ENCODE data around the gene ETHE1. TPM values are rescaled to one million over a fixed set of nuclear protein-coding genes. Genes with fewer than 3 reads are reported as not detected.
"Not testable (repeated sequence)": the region's sequence is repeated elsewhere in the genome, so short reads cannot be mapped to it uniquely, and the experiment has no call there.

The ETHE1 gene
- polyA plus RNA-seq, 1 donor, result 97.7 TPM

DNA sequence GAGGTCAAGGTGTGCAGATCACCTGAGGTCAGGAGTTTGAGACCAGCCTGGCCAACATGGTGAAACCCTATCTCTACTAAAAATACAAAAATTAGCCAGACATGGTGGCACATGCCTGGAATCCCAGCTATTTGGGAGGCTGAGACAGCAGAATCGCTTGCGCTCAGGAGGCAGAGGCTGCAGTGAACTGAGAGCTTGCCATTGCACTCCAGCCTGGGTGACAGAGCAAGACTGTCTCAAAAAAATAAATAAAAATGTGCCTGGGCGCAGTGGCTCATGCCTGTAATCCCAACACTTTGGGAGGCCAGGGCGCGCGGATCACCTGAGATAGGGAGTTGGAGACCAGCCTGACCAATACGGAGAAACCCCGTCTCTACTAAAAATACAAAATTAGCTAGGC is 3.3 kb downstream of the ETHE1 start:
- 100% methylated on average over 1 of the region's 8 CpGs for WGBS (ENCODE audit: insufficient coverage, low lambda C conversion rate)
- H3K4me1 ChIP-seq (ENCODE audit: control insufficient read depth, insufficient read depth, low read length), result not testable (repeated sequence)

DNA sequence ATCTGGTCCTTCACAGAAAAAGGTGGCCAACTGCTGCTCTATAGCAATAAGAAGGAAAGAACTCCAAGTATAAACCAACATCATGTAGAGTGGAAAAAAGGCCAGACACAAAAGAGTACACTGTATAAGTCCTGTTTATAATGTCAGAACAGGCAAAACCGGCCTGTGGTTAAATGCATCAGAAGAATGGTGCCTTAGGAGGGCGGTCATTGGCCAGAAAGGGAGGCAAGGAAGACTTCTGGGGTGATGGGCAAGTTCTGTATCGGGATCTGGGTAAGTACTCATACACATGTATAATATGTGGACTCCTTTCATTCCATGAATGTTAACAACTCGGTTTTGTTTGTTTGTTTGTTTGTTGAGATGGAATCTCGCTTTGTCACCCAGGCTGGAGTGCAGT is 4.1 kb downstream of the ETHE1 start:
- no peaks in the 10 kb centered on the region for H3K27me3 ChIP-seq (ENCODE audit: control insufficient read depth, insufficient read depth, low read length)
- H3K9me3 ChIP-seq (ENCODE audit: control insufficient read depth, low read depth, low read length), result no peaks in the 10 kb centered on the region
- no peak overlapping the region for H3K4me3 ChIP-seq (ENCODE audit: low read length)
- H3K27ac ChIP-seq (ENCODE audit: low read length), result no peak overlapping the region
- peaks cover 9% of the 10 kb centered on the region for H3K4me1 ChIP-seq (ENCODE audit: control insufficient read depth, insufficient read depth, low read length)
- WGBS (ENCODE audit: insufficient coverage, low lambda C conversion rate), result no CpG with 5 or more reads among the region's 5 CpGs
- peaks cover 2% of the 10 kb centered on the region for H3K36me3 ChIP-seq (ENCODE audit: control insufficient read depth, insufficient read depth, low read length)
- no peak for DNase-seq

More for the DNA sequence above, 3.3 kb downstream of the ETHE1 start:
- H3K36me3 ChIP-seq (ENCODE audit: control insufficient read depth, insufficient read depth, low read length); DNase-seq; H3K4me3 ChIP-seq (ENCODE audit: low read length); H3K27me3 ChIP-seq (ENCODE audit: control insufficient read depth, insufficient read depth, low read length); H3K27ac ChIP-seq (ENCODE audit: low read length); H3K9me3 ChIP-seq (ENCODE audit: control insufficient read depth, low read depth, low read length): not testable (repeated sequence)

DNA sequence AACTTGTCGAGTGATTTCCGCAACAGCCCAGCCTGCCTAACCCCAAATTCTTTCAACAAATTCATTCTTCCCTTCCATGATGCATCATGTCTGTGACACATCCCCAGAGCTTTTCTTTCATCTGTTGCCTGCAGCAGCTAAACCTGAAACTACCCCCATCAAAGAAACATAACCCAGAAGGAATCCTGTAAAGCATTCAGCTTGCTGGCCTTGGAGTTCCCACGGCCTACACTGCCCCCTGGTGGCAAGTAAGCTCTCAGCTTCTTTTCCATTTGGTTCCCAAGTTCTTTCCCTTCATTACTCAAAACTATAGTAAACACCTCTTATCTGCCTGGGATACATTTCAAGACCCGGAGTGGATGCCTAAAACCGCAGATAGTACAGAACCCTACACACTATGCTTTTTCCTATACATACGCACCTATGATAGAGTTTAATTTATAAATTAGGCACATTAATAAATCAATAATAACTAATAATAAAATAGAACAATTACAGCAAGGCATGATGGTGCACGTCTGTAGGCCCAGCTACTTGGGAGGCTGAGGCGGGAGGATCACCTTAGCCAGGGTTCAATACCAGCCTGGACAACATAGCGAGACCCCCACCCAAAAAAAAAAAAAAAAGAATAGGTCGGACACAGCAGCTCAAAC is 7.4 kb downstream of the ETHE1 start:
- no CpG with 5 or more reads among the region's 10 CpGs for WGBS (ENCODE audit: insufficient coverage, low lambda C conversion rate)
- Histone ChIP-seq H3K27me3 (ENCODE audit: control insufficient read depth, insufficient read depth, low read length) (no peaks in the 10 kb centered on the region), H3K27ac (ENCODE audit: low read length) (no peak overlapping the region), H3K4me3 (ENCODE audit: low read length) (no peak overlapping the region), H3K9me3 (ENCODE audit: control insufficient read depth, low read depth, low read length) (no peaks in the 10 kb centered on the region), H3K36me3 (ENCODE audit: control insufficient read depth, insufficient read depth, low read length) (peaks cover 2% of the 10 kb centered on the region), H3K4me1 (ENCODE audit: control insufficient read depth, insufficient read depth, low read length) (peaks cover 1% of the 10 kb centered on the region)
- DNase-seq, result peak; percentile 65 to 79

DNA sequence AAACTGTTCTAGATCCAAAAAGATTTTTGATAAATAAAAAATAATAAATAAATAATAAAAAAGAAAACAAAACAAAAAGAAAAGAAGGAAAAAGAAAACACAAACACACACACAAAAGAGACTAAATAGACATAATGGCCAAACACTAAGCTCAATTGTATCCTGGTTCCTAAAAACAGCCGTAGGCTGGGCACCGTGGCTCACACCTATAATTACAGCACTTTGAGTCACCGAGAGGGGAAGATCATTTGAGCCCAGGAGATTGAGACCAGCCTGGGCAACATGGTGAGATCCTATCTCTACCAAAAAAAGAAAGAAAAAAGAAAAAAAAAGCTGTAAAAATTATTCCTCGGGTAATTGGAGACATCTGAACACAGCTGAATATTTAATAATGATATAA is 8.9 kb downstream of the ETHE1 start:
- no peaks in the 10 kb centered on the region for H3K4me1 ChIP-seq (ENCODE audit: control insufficient read depth, insufficient read depth, low read length)
- DNase-seq, result no peak
- H3K4me3 ChIP-seq (ENCODE audit: low read length), result no peak overlapping the region
- WGBS (ENCODE audit: insufficient coverage, low lambda C conversion rate), result no CpG with 5 or more reads among the region's 4 CpGs
- H3K36me3 ChIP-seq (ENCODE audit: control insufficient read depth, insufficient read depth, low read length), result peaks cover 2% of the 10 kb centered on the region
- no peaks in the 10 kb centered on the region for H3K9me3 ChIP-seq (ENCODE audit: control insufficient read depth, low read depth, low read length)
- H3K27me3 ChIP-seq (ENCODE audit: control insufficient read depth, insufficient read depth, low read length), result no peaks in the 10 kb centered on the region
- no peak overlapping the region for H3K27ac ChIP-seq (ENCODE audit: low read length)

DNA sequence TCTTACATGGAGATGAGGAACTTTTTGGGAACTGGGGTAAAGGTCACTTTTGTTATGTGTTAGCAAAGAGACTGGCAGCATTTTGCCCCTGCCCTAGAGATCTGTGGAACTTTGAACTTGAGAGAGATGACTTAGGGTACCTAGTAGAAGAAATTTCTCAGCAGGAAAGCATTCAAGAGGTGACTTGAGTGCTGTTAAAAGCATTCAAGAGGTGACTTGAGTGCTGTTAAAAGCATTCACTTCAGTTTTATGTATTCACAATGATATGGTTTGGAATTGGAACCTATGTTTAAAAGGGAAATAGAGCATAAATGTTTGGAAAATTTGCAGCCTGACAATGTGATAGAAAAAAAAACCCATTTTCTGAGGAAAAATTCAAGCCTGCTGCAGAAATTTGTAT is 14.6 kb downstream of the ETHE1 start:
- H3K27me3 ChIP-seq (ENCODE audit: control insufficient read depth, insufficient read depth, low read length); H3K9me3 ChIP-seq (ENCODE audit: control insufficient read depth, low read depth, low read length); H3K4me3 ChIP-seq (ENCODE audit: low read length); DNase-seq; H3K27ac ChIP-seq (ENCODE audit: low read length): not testable (repeated sequence)
- Histone ChIP-seq H3K4me1 (ENCODE audit: control insufficient read depth, insufficient read depth, low read length) (peaks cover 13% of the 10 kb centered on the region), H3K36me3 (ENCODE audit: control insufficient read depth, insufficient read depth, low read length) (peaks cover 29% of the 10 kb centered on the region)

DNA sequence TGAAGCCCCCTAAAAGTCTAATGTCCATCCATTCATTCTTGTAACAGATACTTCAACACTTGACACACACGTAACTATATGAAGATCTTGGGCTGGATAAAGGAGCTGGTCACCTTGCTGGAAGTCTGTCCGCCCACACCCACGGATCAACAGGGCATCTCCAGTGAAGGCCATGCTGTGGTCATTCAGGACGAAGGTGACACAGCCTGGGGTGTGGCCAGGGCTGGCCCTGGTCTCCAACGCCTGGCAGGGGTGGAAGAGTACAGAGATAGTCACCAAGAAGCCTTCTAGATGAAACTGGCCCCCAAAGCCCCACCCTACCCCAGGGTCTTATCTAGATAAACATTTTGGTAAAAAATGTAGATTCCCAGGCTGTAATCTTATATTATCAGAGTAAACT is 15.7 kb downstream of the ETHE1 start:
- Histone ChIP-seq H3K9me3 (ENCODE audit: control insufficient read depth, low read depth, low read length) (no peaks in the 10 kb centered on the region), H3K4me3 (ENCODE audit: low read length) (no peak overlapping the region)
- WGBS (ENCODE audit: insufficient coverage, low lambda C conversion rate), result no CpG with 5 or more reads among the region's 5 CpGs

DNA sequence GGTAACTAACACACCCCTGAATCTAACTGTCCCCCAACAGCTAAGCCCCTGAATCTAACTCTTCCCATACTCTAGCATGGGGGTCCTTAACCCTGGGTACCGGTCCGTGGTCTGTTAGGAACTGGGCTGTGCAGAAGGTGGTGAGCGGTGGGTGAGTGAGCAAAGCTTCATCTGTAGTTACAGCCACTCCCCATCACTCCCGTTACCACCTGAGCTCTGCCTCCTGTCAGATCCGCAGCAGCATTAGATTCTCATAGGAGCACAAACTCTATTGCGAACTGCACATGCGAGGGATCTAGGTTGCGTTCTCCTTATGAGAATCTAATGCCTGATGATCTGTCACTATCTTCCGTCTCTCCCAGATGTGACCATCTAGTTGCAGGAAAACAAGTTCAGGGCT is 16.3 kb downstream of the ETHE1 start:
- Histone ChIP-seq H3K27me3 (ENCODE audit: control insufficient read depth, insufficient read depth, low read length) (no peaks in the 10 kb centered on the region), H3K27ac (ENCODE audit: low read length) (no peak overlapping the region), H3K4me3 (ENCODE audit: low read length) (no peak overlapping the region), H3K4me1 (ENCODE audit: control insufficient read depth, insufficient read depth, low read length) (peaks cover 13% of the 10 kb centered on the region), H3K9me3 (ENCODE audit: control insufficient read depth, low read depth, low read length) (no peaks in the 10 kb centered on the region), H3K36me3 (ENCODE audit: control insufficient read depth, insufficient read depth, low read length) (peaks cover 34% of the 10 kb centered on the region)
- DNase-seq, result no peak
- WGBS (ENCODE audit: insufficient coverage, low lambda C conversion rate), result 100% methylated on average over 1 of the region's 9 CpGs

More for the DNA sequence above, 15.7 kb downstream of the ETHE1 start:
- DNase-seq, result no peak
- H3K4me1 ChIP-seq (ENCODE audit: control insufficient read depth, insufficient read depth, low read length), result peaks cover 13% of the 10 kb centered on the region
- H3K27ac ChIP-seq (ENCODE audit: low read length), result no peak overlapping the region
- H3K36me3 ChIP-seq (ENCODE audit: control insufficient read depth, insufficient read depth, low read length), result peaks cover 31% of the 10 kb centered on the region
- H3K27me3 ChIP-seq (ENCODE audit: control insufficient read depth, insufficient read depth, low read length), result no peaks in the 10 kb centered on the region

DNA sequence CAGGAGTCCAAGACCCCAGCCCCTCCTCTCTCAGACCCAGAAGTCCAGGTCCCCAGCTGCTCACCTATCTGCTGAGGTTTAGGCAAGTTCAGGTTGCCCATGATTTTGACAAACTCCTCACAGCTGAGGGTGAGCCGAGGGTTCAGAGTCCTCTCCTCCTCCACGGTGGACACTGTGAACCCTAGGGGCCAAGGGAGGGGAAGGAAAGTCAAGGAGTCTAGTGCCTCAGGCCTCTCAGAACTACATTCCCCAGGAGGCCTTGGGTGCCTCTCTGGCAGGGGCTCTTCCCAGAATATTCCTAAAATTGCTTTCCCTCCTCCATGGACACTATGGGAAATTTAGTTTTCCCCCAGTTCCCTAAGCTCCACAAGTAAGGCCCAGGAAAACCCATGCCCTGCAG is 19.1 kb downstream of the ETHE1 start:
- Histone ChIP-seq H3K4me1 (ENCODE audit: control insufficient read depth, insufficient read depth, low read length) (peaks cover 19% of the 10 kb centered on the region), H3K27me3 (ENCODE audit: control insufficient read depth, insufficient read depth, low read length) (no peaks in the 10 kb centered on the region), H3K36me3 (ENCODE audit: control insufficient read depth, insufficient read depth, low read length) (peaks cover 34% of the 10 kb centered on the region), H3K4me3 (ENCODE audit: low read length) (peak overlapping the region; percentile 32), H3K9me3 (ENCODE audit: control insufficient read depth, low read depth, low read length) (no peaks in the 10 kb centered on the region), H3K27ac (ENCODE audit: low read length) (peak overlapping the region; percentile 53)
- DNase-seq, result peak; percentile 58 to 72
- WGBS (ENCODE audit: insufficient coverage, low lambda C conversion rate), result no CpG with 5 or more reads among the region's 2 CpGs

DNA sequence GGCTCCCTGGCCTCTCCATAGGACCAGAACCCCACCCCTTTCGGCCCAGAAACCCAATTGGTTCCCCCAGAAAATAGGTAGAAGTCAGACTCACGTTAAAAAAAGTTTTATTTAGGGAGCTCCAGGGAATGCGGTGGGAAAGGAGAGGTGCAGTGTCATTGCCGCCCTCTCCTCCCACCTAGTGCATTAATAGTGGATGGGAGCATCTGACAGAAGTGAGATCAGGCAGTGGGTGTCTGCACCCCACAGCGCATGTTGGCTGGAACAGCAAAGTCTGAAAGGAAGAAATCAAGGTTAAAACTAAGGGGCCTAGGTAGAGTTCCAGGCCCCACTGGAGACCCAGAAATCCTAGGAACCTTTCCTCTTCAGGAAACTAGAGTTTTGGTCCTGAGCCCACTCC is 20.4 kb downstream of the ETHE1 start:
- Histone ChIP-seq H3K36me3 (ENCODE audit: control insufficient read depth, insufficient read depth, low read length) (peaks cover 38% of the 10 kb centered on the region), H3K4me3 (ENCODE audit: low read length) (no peak overlapping the region)
- WGBS (ENCODE audit: insufficient coverage, low lambda C conversion rate), result no CpG with 5 or more reads among the region's 5 CpGs

DNA sequence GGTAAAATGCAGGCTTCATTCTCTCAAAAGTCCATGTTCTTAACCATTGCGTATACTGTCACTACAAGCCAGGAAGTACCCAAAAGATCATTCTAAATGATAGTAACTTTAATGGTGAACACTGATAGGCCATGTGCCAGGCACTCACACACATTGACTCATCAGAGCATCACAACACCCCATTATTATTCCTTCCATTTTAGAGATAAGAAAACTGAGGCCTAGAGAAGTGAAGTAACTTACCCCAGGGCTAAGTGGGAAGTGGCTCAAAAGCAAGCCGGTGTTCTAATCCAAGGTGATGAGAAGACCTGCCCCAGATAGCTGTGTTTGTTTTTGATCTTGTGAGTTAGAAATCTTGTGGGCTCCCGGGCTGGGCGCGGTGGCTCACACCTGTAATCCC is 21.1 kb downstream of the ETHE1 start:
- DNase-seq, result no peak
- no peaks in the 10 kb centered on the region for H3K27me3 ChIP-seq (ENCODE audit: control insufficient read depth, insufficient read depth, low read length)
- WGBS (ENCODE audit: insufficient coverage, low lambda C conversion rate), result no CpG with 5 or more reads among the region's 5 CpGs
- peaks cover 21% of the 10 kb centered on the region for H3K4me1 ChIP-seq (ENCODE audit: control insufficient read depth, insufficient read depth, low read length)
- no peak overlapping the region for H3K4me3 ChIP-seq (ENCODE audit: low read length)
- no peaks in the 10 kb centered on the region for H3K9me3 ChIP-seq (ENCODE audit: control insufficient read depth, low read depth, low read length)
- peaks cover 37% of the 10 kb centered on the region for H3K36me3 ChIP-seq (ENCODE audit: control insufficient read depth, insufficient read depth, low read length)
- H3K27ac ChIP-seq (ENCODE audit: low read length), result no peak overlapping the region

More for the DNA sequence above, 20.4 kb downstream of the ETHE1 start:
- Histone ChIP-seq H3K4me1 (ENCODE audit: control insufficient read depth, insufficient read depth, low read length) (peaks cover 21% of the 10 kb centered on the region), H3K9me3 (ENCODE audit: control insufficient read depth, low read depth, low read length) (no peaks in the 10 kb centered on the region), H3K27ac (ENCODE audit: low read length) (no peak overlapping the region), H3K27me3 (ENCODE audit: control insufficient read depth, insufficient read depth, low read length) (no peaks in the 10 kb centered on the region)
- DNase-seq, result no peak

DNA sequence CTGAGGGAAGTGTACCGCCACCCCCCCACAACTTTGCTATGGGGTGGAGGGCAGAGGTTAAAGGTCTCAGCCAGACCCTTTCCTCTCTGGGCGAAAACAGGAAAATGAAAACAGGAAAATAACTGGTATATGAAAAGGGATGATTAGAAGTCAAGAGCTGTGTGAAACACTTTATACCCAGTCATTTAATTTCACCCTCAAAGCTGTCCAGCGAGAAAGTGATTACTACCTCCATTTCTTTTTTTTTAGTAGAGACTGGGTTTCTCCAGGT is 21.9 kb downstream of the ETHE1 start:
- WGBS (ENCODE audit: insufficient coverage, low lambda C conversion rate), result no CpG with 5 or more reads among the region's 3 CpGs
- H3K4me3 ChIP-seq (ENCODE audit: low read length), result peak overlapping the region; percentile 90
- no peak for DNase-seq
- peak overlapping the region; percentile 94 for H3K27ac ChIP-seq (ENCODE audit: low read length)
- H3K4me1 ChIP-seq (ENCODE audit: control insufficient read depth, insufficient read depth, low read length), result peaks cover 21% of the 10 kb centered on the region
- H3K9me3 ChIP-seq (ENCODE audit: control insufficient read depth, low read depth, low read length), result no peaks in the 10 kb centered on the region
- peaks cover 29% of the 10 kb centered on the region for H3K36me3 ChIP-seq (ENCODE audit: control insufficient read depth, insufficient read depth, low read length)
- H3K27me3 ChIP-seq (ENCODE audit: control insufficient read depth, insufficient read depth, low read length), result no peaks in the 10 kb centered on the region

Measured in large intestine (tissue), 3 donors.